SU-DHL-6 (cell line): ENCODE results near the gene TTL.

ENCODE experiments used
- CTCF ChIP-seq: fragments of 200-600 bp; sonication (generic); IDR thresholded peaks from one replicate; pipeline ENCODE4 v1.5.1; 2017; ENCODE audit warnings: antibody characterized with exemption, mild to moderate bottlenecking, low read length, moderate library complexity; ENCODE audit not compliant: insufficient read depth, poor library complexity, severe bottlenecking
- EZH2phosphoT487 ChIP-seq: fragments of 200-600 bp; sonication (generic), shearing (Covaris generic); conservative IDR thresholded peaks from 2 replicates; pipeline ENCODE4 v1.6.1; 2018; ENCODE audit warnings: mild to moderate bottlenecking, antibody characterized with exemption, low read length, moderate library complexity, mixed read lengths

DNA sequence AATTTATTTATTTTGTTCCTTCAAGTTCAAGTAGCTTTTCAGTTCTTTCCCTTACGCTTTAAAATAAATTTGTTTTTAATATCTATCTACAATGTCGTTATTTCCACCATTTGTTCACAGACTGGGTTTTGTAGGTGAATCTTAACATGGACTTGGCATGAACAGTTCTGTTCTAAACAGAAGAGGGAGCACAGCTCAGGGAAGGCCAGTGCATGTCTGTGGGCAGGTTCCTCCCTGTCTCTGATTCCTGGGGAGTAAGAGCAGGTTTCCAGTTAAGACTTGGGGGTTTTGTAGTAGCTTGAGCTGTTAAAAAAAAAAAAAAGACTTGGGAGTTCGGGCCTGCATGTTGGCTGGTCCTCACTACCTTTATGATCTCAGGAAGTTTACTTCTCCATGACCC is 11.1 kb downstream of the TTL start:
- TF ChIP-seq CTCF (no peak), EZH2phosphoT487 (no peak)
